ENCODE data around the gene GTF2H2C_2.
"Not testable (repeated sequence)": the region's sequence is repeated elsewhere in the genome, so short reads cannot be mapped to it uniquely, and the experiment has no call there.

Gene GTF2H2C_2

DNA sequence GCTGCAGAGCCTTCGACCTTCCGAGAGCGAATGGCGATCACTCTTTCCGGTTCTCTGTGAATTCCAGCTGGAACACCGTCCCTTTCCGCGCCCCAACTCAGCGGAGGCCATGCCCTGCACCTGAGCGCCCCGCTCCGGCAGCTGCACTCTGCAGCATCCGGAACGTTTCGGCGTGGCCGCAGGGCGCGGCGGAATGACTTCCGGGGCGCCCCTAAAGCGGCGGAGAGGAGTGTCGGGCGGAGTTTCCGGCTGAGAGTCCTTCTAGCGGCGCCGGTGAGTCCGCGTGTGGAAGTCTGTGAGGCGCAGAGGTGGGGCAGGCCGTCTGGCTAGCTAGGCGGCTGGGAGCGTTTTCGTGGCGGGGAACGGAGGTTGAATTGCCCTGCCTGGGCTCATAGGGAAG, at the start of gene GTF2H2C_2:
Gene GTF2H2C_2, plus strand, starts transcription at position 252 of the 400 bp plus-strand sequence.
- DNase-seq (ENCODE audit: low read depth), result not testable (repeated sequence)

DNA sequence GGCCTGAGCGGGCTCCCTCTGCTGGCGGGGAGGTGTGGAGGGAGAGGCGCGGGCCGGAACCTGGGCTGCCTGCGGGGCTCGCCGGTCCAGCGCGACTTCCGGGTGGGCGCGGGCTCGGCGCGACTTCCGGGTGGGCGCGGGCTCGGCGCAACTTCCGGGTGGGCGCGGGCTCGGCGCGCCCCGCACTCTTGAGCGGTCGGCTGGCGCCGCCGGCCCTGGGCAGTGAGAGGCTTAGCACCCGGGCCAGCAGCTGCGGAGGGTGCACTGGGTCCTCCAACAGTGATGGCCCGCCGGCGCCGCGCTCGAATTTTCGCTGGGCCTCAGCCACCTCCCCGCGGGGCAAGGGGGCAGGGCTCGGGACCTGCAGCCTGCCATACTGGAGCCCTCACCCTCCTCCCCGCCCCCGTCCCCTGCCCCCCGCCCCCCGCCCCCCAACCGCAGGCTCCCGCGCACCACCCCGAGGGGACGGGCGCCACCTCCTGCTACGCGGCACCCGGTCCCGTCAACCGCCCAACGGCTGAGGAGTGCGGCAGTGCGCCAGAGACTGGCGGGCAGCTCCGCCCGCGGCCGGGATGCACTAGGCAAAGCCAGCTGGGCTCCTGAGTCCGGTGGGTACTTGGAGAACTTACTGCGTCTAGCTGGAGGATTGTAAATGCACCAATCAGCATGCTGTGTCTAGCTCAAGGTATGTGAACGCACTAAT, 14.0 kb upstream of the GTF2H2C_2 start:
- DNase-seq (ENCODE audit: low read depth), result peak; percentile 37

DNA sequence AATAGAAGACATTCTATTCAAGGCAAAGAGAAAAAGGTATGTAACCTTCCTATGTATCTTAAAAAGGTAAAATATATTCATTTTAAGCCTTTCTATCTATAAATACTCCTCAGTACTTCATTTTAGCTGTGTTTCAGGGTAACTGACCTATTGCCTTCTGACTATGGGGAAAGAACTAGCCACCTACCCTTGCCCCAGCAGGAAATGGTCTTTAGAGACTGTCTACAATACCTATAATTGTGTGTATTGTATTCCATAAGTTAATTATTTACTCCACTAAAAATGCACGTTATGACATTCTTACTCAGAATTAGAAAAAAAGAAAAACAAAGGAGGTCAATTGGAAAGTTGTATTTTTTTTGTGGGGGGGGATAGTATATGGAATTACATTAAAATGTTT, 6.2 kb downstream of the GTF2H2C_2 start:
- not testable (repeated sequence) for DNase-seq (ENCODE audit: low read depth)

GRCh38 chr5:70423215-70423614, 8.0 kb downstream of the GTF2H2C_2 start:
- DNase-seq (ENCODE audit: low read depth), result not testable (repeated sequence)

- not testable (repeated sequence) for DNase-seq (ENCODE audit: low read depth)
These were observed 23.4 kb downstream of the GTF2H2C_2 start for GRCh38 chr5:70438518-70438917.

DNA sequence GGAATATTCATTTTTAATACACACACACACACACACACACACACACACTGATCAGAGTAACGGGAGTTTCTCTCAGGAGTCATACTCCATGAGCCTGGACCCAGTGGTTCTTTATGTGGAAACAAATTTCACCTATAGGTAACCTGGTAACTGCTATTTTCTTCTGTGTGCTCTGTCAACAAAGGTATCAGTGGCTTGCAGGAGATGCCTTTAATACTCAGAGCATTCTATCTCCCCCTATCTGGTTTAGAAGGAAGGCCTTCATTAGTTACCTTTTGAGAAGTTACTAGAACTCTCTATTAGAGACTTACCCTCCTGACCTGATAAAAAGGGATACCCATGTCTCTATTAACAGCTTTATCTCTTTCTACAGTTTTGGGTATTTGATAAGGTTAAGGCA, 34.4 kb downstream of the GTF2H2C_2 start:
- DNase-seq (ENCODE audit: low read depth), result not testable (repeated sequence)

GRCh38 chr5:70451249-70451984, 36.2 kb downstream of the GTF2H2C_2 start:
- DNase-seq (ENCODE audit: low read depth), result not testable (repeated sequence)

DNA sequence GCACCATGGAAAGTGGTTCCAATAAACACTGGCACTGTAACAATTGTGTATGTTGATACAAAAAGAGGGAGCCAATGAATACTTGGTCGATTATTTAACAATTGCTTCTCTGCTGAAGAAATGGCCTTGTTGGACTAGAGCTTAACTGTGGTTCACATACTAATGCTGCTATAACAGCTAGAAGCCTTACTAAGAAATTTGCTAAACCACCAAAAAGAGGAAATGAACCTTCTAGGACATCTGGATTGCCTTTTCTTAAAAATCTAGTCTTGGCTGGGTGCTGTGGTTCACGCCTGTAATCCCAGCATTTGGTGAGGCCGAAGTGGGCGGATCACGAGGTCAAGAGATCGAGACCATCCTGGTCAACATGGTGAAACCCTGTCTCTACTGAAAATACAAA, 41.9 kb downstream of the GTF2H2C_2 start:
- DNase-seq (ENCODE audit: low read depth), result not testable (repeated sequence)

GRCh38 chr5:70459188-70459587, 44.0 kb downstream of the GTF2H2C_2 start:
- not testable (repeated sequence) for DNase-seq (ENCODE audit: low read depth)

DNA sequence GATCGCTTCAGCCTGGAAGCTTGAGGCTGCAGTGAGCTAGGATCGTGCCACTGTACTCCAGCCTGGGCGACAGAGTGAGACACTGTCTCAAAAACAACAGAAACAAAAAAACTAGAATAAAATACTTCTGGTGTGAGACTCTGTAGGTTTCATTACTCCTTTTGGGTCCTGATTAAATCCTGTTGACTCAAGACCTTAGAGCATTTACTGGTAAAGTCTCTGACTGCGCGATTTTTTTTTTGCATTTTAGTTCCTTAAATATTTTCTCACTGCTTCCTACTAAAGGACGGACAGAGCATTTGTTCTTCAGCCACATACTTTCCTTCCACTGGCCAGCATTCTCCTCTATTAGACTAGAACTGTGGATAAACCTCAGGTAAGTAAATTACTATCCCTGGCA, 46.8 kb downstream of the GTF2H2C_2 start:
- not testable (repeated sequence) for DNase-seq (ENCODE audit: low read depth)

DNA sequence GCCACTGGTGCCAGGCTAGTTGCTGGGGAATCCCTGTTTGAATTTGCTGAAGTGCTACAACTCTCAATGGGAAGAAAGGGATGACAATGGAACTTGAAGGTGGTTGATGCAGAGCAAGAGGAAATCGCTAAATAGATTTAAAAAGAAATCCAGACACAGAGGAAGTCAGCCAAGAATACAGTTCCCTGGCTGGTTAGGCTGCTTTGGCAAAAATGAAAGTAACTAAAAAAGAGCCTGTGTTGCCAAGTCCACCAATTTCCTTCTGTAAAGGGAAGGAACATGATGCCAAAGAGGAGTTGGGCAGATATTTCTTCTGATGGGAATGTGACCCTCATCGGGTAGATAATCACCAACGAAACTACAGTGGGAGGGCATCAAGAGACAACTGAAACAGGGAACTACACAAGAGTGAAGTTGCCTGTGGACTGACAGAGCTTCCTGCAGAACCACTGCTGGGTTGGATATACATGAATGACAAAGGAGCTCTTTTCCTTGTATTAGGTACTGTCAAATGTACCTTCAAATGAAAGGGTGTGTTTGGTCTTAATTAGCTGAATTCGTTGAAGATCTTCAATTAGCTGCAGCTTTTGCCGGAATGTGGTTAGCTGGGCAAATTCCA, 49.0 kb downstream of the GTF2H2C_2 start:
- not testable (repeated sequence) for DNase-seq (ENCODE audit: low read depth)

DNA sequence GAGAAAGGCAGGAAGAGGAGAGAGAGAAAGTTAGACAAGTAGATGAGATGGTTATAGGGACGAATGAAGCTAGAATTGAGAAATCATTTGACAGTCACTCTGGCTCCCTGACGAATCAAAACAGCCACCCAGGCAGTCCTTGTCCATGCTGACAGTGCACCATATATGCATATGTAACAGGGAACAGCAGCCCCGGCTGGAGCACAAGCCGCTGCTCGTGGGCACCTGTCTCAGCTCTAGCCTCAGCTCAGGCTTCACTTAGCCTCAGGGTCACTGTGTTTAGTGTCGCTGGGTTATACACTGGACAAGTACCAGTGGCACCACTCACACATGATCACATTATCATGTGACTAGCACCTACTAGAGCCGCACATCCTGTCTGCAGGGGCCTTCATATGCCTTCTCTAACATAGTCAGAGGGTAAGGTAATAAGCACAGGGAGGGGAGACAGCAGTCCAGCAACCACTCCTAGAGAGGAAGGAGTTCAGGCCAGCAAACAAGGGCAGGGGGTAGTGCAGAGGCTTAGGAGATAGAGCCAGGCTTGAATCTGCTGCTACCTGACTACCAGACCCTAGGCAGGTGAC, 54.9 kb downstream of the GTF2H2C_2 start:
- not testable (repeated sequence) for DNase-seq (ENCODE audit: low read depth)
